ENCODE results near the gene CD38. TPM values are rescaled to one million over a fixed set of nuclear protein-coding genes. Genes with fewer than 3 reads are reported as not detected.
"Not testable (repeated sequence)": the region's sequence is repeated elsewhere in the genome, so short reads cannot be mapped to it uniquely, and the experiment has no call there.

CD38 gene
- total RNA-seq, 6 experiments from 2014 or later, result 0.74 to 8.4 (median 3.3) TPM

DNA sequence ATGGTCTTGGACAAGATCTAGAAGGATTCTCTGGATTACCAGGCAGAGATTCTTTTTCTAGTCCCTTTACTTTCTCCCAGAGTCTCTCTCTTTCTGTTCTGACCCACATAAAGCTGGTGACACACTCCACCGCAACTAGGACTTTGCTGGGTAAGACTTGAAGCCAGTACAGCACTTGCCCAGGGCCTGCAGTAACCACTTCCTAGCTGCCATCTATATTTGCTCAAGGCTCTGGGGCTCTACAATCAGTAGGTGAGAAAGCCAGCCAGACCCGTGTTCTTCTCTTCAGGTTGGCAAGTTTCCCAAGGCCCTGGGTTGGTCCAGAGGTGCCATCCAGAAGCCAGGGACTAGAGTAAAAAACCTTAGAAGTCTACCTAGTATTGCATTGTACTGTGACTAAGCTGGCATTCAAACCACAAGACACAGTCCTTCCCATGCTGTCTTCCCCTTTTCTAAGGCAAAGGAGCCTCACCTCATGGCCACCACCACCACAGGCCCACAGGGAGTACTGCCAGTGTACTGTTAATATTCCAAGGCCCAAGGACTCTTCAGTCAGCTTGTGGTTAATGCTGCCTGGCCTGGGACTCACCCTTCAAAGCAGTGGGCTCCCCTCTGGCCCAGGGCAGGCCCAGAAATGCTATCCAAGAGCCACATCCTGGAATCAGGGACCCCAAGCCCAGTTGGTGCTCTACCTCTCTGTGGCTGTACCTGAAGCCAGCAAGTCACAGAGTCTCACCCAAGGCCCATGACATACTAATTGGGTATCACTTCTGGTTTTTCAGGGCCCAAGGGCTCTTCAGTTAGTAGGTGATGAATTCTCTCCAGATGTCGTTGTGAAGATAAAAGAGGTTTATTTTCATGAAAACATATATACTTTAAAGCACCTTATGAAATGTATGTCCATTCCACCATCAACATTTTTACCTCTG lies 54.7 kb downstream of the CD38 start:
- WGBS (ENCODE audit: insufficient coverage, low coverage, low lambda C conversion rate, missing lambda C conversion rate), result 83% methylated on average over 2 of the region's 3 CpGs
- no peaks in the 10 kb centered on the region for H3K27me3 ChIP-seq
- intact Hi-C loops (cut with DNase I), result no loop called here
- no peak for ATAC-seq
- H3K4me1 ChIP-seq, result no peaks in the 10 kb centered on the region
- no peak for DNase-seq
- no peaks in the 10 kb centered on the region for H3K36me3 ChIP-seq
- H3K9me3 ChIP-seq, result no peaks in the 10 kb centered on the region
- H3K27ac ChIP-seq, result no peak overlapping the region
- no peak overlapping the region for H3K4me3 ChIP-seq
- TF ChIP-seq POLR2A (IDR thresholded peaks at IDR 0.05), result no peak
- TF ChIP-seq, protein P1, sequence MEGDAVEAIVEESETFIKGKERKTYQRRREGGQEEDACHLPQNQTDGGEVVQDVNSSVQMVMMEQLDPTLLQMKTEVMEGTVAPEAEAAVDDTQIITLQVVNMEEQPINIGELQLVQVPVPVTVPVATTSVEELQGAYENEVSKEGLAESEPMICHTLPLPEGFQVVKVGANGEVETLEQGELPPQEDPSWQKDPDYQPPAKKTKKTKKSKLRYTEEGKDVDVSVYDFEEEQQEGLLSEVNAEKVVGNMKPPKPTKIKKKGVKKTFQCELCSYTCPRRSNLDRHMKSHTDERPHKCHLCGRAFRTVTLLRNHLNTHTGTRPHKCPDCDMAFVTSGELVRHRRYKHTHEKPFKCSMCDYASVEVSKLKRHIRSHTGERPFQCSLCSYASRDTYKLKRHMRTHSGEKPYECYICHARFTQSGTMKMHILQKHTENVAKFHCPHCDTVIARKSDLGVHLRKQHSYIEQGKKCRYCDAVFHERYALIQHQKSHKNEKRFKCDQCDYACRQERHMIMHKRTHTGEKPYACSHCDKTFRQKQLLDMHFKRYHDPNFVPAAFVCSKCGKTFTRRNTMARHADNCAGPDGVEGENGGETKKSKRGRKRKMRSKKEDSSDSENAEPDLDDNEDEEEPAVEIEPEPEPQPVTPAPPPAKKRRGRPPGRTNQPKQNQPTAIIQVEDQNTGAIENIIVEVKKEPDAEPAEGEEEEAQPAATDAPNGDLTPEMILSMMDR (IDR thresholded peaks at IDR 0.05), result no peak

DNA sequence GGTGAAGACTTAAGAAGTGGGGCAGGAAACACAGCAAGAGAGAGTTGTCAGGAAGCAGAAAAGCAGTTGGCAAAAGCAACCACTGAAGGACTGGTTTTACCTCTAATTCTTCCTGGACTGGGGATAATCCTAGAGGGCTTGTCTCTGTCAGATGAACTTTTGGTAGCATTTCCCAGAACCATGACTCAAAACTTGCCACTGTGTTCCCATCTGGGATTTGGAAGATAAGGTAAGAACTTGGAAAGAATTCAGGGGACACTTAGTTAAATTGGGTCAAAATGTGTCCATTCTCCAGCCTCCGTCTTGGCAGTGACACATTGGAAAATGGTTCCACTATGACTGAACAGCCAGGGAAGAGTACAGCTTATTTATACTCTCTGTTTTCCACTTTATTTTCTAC lies 55.7 kb downstream of the CD38 start:
- DNase-seq, result no peak
- 75% methylated on average over 1 of the region's 1 CpG for WGBS (ENCODE audit: insufficient coverage, low coverage, low lambda C conversion rate, missing lambda C conversion rate)
- TF ChIP-seq POLR2A (IDR thresholded peaks at IDR 0.05), result no peak
- TF ChIP-seq, protein P1 (IDR thresholded peaks at IDR 0.05), result no peak
- Histone ChIP-seq H3K27ac (no peak overlapping the region), H3K36me3 (no peaks in the 10 kb centered on the region), H3K9me3 (no peaks in the 10 kb centered on the region), H3K4me1 (no peaks in the 10 kb centered on the region), H3K27me3 (no peaks in the 10 kb centered on the region), H3K4me3 (no peak overlapping the region)
- peak in 1 of 4 donors; percentile 28 for ATAC-seq
- intact Hi-C loops (cut with DNase I), result no loop called here

DNA sequence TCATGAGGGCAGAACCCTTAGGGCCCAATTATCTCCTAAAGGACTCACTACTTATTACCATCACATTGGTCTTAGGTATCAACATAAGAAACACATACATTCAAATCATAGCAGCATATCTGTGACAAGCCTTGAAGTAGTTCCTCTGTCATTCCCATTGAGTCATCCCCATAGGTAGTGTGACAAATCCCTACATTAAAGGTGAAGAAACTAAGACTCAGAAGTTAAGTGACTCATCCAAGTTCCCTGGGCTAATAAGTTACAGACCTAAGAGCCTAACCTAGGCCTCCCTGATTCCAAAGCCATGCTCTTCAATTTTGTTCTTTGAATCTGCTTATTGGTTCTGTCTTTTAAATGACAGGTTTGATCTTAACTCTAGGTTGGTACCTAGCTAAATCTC lies 58.2 kb downstream of the CD38 start:
- ATAC-seq (no peak), DNase-seq (no peak)
- intact Hi-C loops (cut with DNase I), result no loop called here
- H3K4me3 ChIP-seq, result no peak overlapping the region
- no peaks in the 10 kb centered on the region for H3K27me3 ChIP-seq
- no peaks in the 10 kb centered on the region for H3K4me1 ChIP-seq
- H3K9me3 ChIP-seq, result no peaks in the 10 kb centered on the region
- H3K36me3 ChIP-seq, result no peaks in the 10 kb centered on the region
- no peak overlapping the region for H3K27ac ChIP-seq
- TF ChIP-seq, protein P1 (IDR thresholded peaks at IDR 0.05), result no peak
- TF ChIP-seq POLR2A (IDR thresholded peaks at IDR 0.05), result no peak

DNA sequence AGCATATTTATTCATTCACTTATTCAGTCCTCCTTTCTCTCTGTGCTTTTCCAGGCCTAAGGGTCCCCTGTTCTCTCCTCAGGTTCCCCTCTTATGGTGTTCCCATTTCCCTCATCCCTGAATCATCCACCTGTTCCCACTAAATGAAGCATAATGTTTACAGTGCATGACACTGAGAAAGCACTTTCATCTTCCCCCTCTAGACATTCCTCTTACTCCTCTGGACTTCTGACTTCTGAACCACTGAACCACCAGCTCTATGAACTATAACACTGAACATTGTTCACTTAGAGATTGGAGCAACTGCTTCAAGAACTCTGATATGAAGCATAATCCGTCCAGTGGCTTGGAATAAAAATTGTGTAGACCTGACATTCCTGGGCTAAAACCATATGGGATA lies 59.5 kb downstream of the CD38 start:
- no peaks in the 10 kb centered on the region for H3K36me3 ChIP-seq
- H3K27ac ChIP-seq, result no peak overlapping the region
- H3K4me3 ChIP-seq, result no peak overlapping the region
- no peaks in the 10 kb centered on the region for H3K9me3 ChIP-seq
- DNase-seq, result no peak
- 56% methylated on average over 1 of the region's 1 CpG for WGBS (ENCODE audit: insufficient coverage, low coverage, low lambda C conversion rate, missing lambda C conversion rate)
- ATAC-seq, result no peak
- no peaks in the 10 kb centered on the region for H3K4me1 ChIP-seq
- intact Hi-C loops (cut with DNase I), result no loop called here
- H3K27me3 ChIP-seq, result no peaks in the 10 kb centered on the region
- TF ChIP-seq POLR2A (IDR thresholded peaks at IDR 0.05), result no peak
- TF ChIP-seq, protein P1 (IDR thresholded peaks at IDR 0.05), result no peak

DNA sequence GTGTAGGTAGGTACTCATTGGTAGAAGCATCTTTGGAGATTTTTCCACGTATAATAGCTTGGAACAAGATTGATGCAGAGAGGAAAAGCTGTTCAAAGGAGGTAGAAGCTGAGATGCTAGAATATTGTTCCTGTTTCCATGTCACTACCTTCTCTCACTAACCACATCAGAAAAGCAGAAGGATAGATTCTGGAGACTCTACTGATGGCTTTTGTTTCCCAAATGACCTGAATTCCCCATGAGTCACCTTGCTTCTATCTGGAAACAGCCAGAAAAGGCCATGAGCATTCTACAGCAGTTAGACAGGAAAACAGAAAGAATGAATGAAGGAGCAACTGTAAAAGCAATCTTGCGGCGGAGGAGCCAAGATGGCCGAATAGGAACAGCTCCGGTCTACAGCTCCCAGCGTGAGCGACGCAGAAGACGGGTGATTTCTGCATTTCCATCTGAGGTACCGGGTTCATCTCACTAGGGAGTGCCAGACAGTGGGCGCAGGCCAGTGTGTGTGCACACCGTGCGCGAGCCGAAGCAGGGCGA lies 63.1 kb downstream of the CD38 start:
- DNase-seq; H3K36me3 ChIP-seq; H3K27ac ChIP-seq; H3K9me3 ChIP-seq; H3K4me1 ChIP-seq; H3K27me3 ChIP-seq; intact Hi-C loops (cut with DNase I); ATAC-seq; H3K4me3 ChIP-seq: not testable (repeated sequence)
- WGBS (ENCODE audit: insufficient coverage, low coverage, low lambda C conversion rate, missing lambda C conversion rate), result 85% methylated on average over 5 of the region's 16 CpGs
